GM10266 (cell line): Measurements from ENCODE around the gene TIMP2.

Experiments used
- DNase-seq: peaks from one replicate; pipeline ENCODE4 v3.0.0; 2012; ENCODE audit errors: extremely low spot score
- CTCF ChIP-seq: IDR thresholded peaks from 2 replicates; pipeline ENCODE4 v1.5.1; 2012; ENCODE audit warnings: mild to moderate bottlenecking, low read depth; ENCODE audit not compliant: control insufficient read depth, insufficient read depth; ENCODE audit errors: missing control alignments

TIMP2 gene

GRCh38 chr17:78962345-78962983, 37.3 kb upstream of the TIMP2 start:
- DNase-seq, result no peak
- TF ChIP-seq CTCF, result no peak

GRCh38 chr17:78961571-78961970, 36.4 kb upstream of the TIMP2 start:
- no peak for DNase-seq
- no peak for TF ChIP-seq CTCF

DNA sequence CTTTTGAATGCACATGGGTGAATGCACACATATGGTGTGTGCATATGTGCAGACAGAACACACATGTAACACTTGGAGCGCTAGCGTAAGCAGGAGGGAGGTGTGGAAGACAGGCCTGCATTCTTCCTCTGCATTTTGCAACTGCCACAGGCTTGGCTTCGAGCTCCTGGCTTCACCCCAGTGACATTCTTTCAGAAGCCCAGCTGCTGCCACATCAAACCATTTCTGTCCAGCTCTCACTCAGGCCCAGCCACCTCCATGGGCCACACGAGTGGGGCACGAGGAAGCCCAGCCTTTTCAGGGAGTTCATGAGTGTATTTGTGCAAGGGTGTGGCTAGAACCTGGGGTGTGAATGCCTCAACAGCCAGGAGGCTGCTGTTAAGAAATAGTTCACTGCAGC, 35.7 kb upstream of the TIMP2 start:
- no peak for DNase-seq
- no peak for TF ChIP-seq CTCF

- DNase-seq, result no peak
- TF ChIP-seq CTCF, result no peak
Measured at GRCh38 chr17:78959803-78960202, 34.6 kb upstream of the TIMP2 start.

- DNase-seq, result no peak
- no peak for TF ChIP-seq CTCF
Measured at GRCh38 chr17:78958641-78959127, 33.5 kb upstream of the TIMP2 start.

DNA sequence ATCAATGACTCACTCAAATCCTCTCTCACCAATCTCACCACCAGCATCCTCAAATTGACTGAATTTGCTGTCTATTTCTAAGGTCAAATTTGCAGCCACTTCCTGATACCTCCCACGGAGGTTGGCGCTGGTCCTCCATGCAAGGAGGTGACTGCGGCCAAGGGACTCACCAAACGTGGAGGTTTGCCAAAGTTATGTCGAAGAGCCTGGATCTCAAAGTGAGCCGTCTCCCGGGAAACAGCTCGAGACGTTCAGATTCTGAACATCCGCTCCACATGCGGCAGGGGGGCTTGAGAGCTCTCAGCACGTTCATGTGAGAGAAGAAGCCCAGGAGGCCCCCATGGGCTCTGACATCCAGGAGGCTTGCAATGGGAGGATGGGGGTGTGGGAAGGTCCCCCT, 31.9 kb upstream of the TIMP2 start:
- no peak for DNase-seq
- no peak for TF ChIP-seq CTCF

DNA sequence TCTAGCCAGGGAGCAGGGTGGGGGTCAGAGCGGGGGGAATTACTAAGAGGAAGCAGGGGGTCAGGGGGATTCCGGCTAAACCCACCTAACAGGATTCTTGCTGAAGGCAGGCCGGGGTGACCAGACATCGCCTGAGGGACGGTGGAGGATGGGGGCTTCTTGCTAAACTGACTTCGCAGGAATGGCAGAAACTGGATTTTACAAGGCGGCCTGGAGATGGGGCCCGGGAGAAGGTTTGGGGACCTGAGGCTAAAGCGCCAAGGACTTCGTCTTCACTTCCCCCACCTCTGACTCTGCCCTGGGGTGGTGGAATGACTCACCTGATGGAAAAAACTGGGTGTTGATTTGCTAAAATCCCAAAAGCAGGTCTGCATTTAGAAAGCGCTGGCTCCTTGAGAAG, 31.1 kb upstream of the TIMP2 start:
- no peak for DNase-seq

More for the DNA sequence above, 31.1 kb upstream of the TIMP2 start:
- TF ChIP-seq CTCF, result no peak
